Uterus (tissue), 2 donors: ENCODE results near the gene P2RY2.
"Not testable (repeated sequence)": the region's sequence is repeated elsewhere in the genome, so short reads cannot be mapped to it uniquely, and the experiment has no call there.

Source experiments
- CTCF ChIP-seq, 4 experiments: fragments of 200-600 bp in 2 of 4; fragments of 450-650 bp in 2 of 4; sonication (generic) in 2 of 4; IDR thresholded peaks; one replicate each; pipeline ENCODE4 v1.5.1; 2016 to 2019; ENCODE audit warnings: antibody characterized with exemption in 4 of 4, mild to moderate bottlenecking in 2 of 4, moderate library complexity in 1 of 4
- POLR2A ChIP-seq, 2 donors: fragments of 450-650 bp; IDR thresholded peaks; one replicate each; pipeline ENCODE4 v1.6.1; 2016; ENCODE audit warnings: antibody characterized with exemption in 2 of 2, mild to moderate bottlenecking in 1 of 2, moderate library complexity in 1 of 2

- TF ChIP-seq CTCF, POLR2A (IDR thresholded peaks at IDR 0.05): not testable (repeated sequence)
These were observed 53.4 kb downstream of the P2RY2 start for GRCh38 chr11:73271478-73271865.
